GM12892 (cell line): ENCODE data around the gene GPA33.

ENCODE experiments used
- POLR2AphosphoS5 ChIP-seq: IDR thresholded peaks from 2 replicates; pipeline ENCODE4 v1.6.1; 2011; ENCODE audit warnings: low read depth, low read length, control low read depth
- TAF1 ChIP-seq: IDR thresholded peaks from 2 replicates; pipeline ENCODE4 v1.6.1; 2011; ENCODE audit warnings: low read depth, mild to moderate bottlenecking, control low read depth, low read length, borderline replicate concordance

DNA sequence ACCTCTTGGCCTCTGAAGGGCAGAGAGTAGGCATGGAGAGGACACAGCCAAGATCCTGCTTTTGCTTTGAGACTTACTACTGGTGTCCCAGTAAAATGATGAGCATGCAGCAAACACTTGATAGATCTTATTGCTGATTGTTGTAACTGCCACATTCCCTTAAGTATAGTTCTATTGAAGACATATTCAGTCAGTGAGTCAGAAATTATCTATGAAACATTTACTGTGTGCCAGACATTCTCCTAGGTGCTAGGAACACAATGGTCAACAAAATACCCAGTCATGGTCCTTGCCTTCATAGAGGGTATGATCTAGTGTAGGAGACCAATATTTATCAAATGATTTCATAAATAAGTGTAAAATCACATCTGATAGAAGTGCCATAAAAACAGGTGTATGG lies 17.3 kb upstream of the GPA33 start:
- no peak for TF ChIP-seq POLR2AphosphoS5
- no peak for TF ChIP-seq TAF1
